K562 (cell line): Measurements from ENCODE around the gene STRN3.

Experiments
- ARNT ChIP-seq, 2 experiments: fragments of 450-650 bp; IDR thresholded peaks; 2 replicates each; pipeline ENCODE4 v1.6.1; 2016; ENCODE audit warnings: mild to moderate bottlenecking in 1 of 2
- BMI1 ChIP-seq: fragments of 150-350 bp; IDR thresholded peaks from 2 replicates; pipeline ENCODE4 v1.6.1; 2014; ENCODE audit warnings: low read length
- CTCF ChIP-seq, 3 experiments: IDR thresholded peaks in 2 of 3; conservative IDR thresholded peaks in 1 of 3; 2 replicates each; pipeline ENCODE4 v1.5.1; 2011 to 2012; ENCODE audit warnings: low read length in 3 of 3, mild to moderate bottlenecking in 3 of 3, control low read depth in 2 of 3, improper control_type of control experiment in 1 of 3, inconsistent platforms in 1 of 3, low read depth in 1 of 3, mixed read lengths in 1 of 3, moderate library complexity in 1 of 3; ENCODE audit not compliant: insufficient read depth in 2 of 3
- GTF2E2 ChIP-seq: fragments of 200-800 bp; sonication (Bioruptor generic); IDR thresholded peaks from 2 replicates; pipeline ENCODE4 v1.6.1; 2016; ENCODE audit warnings: missing genetic modification characterization, missing compliant biosample characterization
- NBN ChIP-seq: fragments of 450-650 bp; IDR thresholded peaks from 2 replicates; pipeline ENCODE4 v1.6.1; 2016; ENCODE audit warnings: low read depth, mild to moderate bottlenecking
- ZC3H8 ChIP-seq: fragments of 450-650 bp; IDR thresholded peaks from 2 replicates; pipeline ENCODE4 v1.6.1; 2017
- ZNF592 ChIP-seq: fragments of 450-650 bp; IDR thresholded peaks from 2 replicates; pipeline ENCODE4 v1.6.1; 2017; ENCODE audit warnings: antibody characterized with exemption, mild to moderate bottlenecking

DNA sequence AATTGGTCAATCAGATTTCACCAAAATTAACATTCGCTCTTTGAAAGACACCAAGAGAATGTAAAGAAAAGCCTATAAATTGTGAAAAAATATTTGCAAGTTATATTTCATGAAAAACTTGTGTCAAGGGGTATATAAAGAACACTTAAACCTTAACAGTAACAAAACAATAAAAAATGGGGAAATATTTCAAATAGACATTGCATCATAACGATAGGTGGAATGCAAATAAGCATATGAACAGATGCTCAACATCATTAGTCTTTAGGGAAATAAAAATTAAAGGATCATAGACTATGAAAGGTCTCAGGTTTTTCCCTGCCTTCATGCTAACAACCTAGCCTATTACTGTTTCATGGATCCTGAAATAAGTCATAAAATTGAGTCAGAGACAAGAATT is 87.6 kb downstream of the STRN3 start:
- TF ChIP-seq NBN: no peak
- no peak for TF ChIP-seq ARNT (IDR thresholded peaks at IDR 0.05)
- TF ChIP-seq CTCF (IDR thresholded peaks at IDR 0.05 in 2 of 3, conservative IDR thresholded peaks at IDR 0.05 in 1 of 3; ENCODE audit: insufficient read depth in 2 of 3, low read depth in 1 of 3, low read length in 3 of 3): no peak
- no peak for TF ChIP-seq ZNF592
- TF ChIP-seq BMI1: no peak
- no peak for TF ChIP-seq GTF2E2
- TF ChIP-seq ZC3H8: no peak
